NT2/D1 (cell line): Measurements from ENCODE around the gene RPL37.
"Not testable (repeated sequence)": the region's sequence is repeated elsewhere in the genome, so short reads cannot be mapped to it uniquely, and the experiment has no call there.

Experiments
- DNase-seq: peaks from one replicate; pipeline ENCODE4 v3.0.0-alpha.2; 2011; ENCODE audit warnings: low read depth, low spot score
- H3K27me3 ChIP-seq: 2 replicates; pipeline ENCODE4 v1.6.0; 2011; ENCODE audit warnings: mild to moderate bottlenecking; ENCODE audit not compliant: insufficient read length, insufficient read depth
- H3K36me3 ChIP-seq: 2 replicates; pipeline ENCODE4 v1.6.1; 2011; ENCODE audit warnings: mild to moderate bottlenecking, low read length, mixed read lengths; ENCODE audit not compliant: insufficient read depth, insufficient read length
- H3K4me1 ChIP-seq: 2 replicates; pipeline ENCODE4 v1.5.1; 2011; ENCODE audit not compliant: insufficient read depth, insufficient read length
- H3K4me3 ChIP-seq: 2 replicates; pipeline ENCODE4 v1.5.1; 2011; ENCODE audit warnings: low read depth; ENCODE audit not compliant: insufficient read length
- H3K9ac ChIP-seq: 2 replicates; pipeline ENCODE4 v1.6.0; 2011; ENCODE audit warnings: low read depth; ENCODE audit not compliant: insufficient read length
- H3K9me3 ChIP-seq: 2 replicates; pipeline ENCODE4 v1.5.1; 2011; ENCODE audit warnings: mild to moderate bottlenecking, low read length; ENCODE audit not compliant: insufficient read depth
- SUZ12 ChIP-seq: IDR thresholded peaks from 2 replicates; pipeline ENCODE4 v1.6.1; 2011; ENCODE audit not compliant: insufficient read length, insufficient read depth; ENCODE audit errors: extremely low read depth
- YY1 ChIP-seq: IDR thresholded peaks from 2 replicates; pipeline ENCODE4 v1.6.1; 2011; ENCODE audit not compliant: insufficient read length, insufficient read depth
- ZNF274 ChIP-seq: IDR thresholded peaks from 2 replicates; pipeline ENCODE4 v1.6.1; 2011; ENCODE audit warnings: mild to moderate bottlenecking, low read depth, low read length

Gene RPL37

GRCh38 chr5:40873286-40873880 is 38.4 kb upstream of the RPL37 start:
- H3K4me1 ChIP-seq: no peaks in the 10 kb centered on the region
- H3K9ac ChIP-seq: no peak overlapping the region
- DNase-seq: no peak
- H3K27me3 ChIP-seq: no peaks in the 10 kb centered on the region
- TF ChIP-seq YY1 (no peak), ZNF274 (no peak), SUZ12 (no peak)
- no peaks in the 10 kb centered on the region for H3K36me3 ChIP-seq
- no peak overlapping the region for H3K4me3 ChIP-seq
- H3K9me3 ChIP-seq: peaks cover 12% of the 10 kb centered on the region; the same call in 1 of the 2 replicates

GRCh38 chr5:40872253-40872652 is 37.2 kb upstream of the RPL37 start:
- not testable (repeated sequence) for H3K27me3 ChIP-seq, H3K9ac ChIP-seq, H3K4me1 ChIP-seq, H3K4me3 ChIP-seq, DNase-seq, H3K9me3 ChIP-seq, H3K36me3 ChIP-seq

GRCh38 chr5:40871177-40871576 is 36.2 kb upstream of the RPL37 start:
- no peak for DNase-seq
- no peaks in the 10 kb centered on the region for H3K27me3 ChIP-seq
- H3K4me3 ChIP-seq: no peak overlapping the region
- H3K9ac ChIP-seq: no peak overlapping the region
- no peaks in the 10 kb centered on the region for H3K4me1 ChIP-seq
- TF ChIP-seq YY1 (no peak), ZNF274 (no peak), SUZ12 (no peak)
- H3K9me3 ChIP-seq: no peaks in the 10 kb centered on the region
- H3K36me3 ChIP-seq: no peaks in the 10 kb centered on the region

DNA sequence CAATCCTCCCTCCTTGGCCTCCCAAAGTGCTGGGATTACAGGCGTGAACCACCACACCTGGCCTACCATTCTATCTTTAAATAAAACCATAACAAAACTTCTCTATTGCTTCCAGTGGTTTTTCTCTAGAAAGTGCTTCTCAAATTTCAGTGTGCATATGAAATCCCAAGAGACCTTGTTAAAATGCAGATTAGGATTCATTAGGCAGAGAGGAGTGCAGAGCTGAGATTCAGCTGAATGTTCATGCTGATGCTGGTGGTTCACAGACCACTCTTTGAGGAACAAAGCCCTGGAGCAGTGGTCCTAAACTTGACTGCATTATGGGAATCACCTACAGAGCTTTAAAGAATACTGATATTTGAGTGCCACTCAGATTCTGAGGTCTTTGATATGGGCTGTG is 34.4 kb upstream of the RPL37 start:
- DNase-seq: no peak
- no peaks in the 10 kb centered on the region for H3K9me3 ChIP-seq
- H3K27me3 ChIP-seq: no peaks in the 10 kb centered on the region
- no peak for TF ChIP-seq ZNF274
- no peak for TF ChIP-seq SUZ12
- TF ChIP-seq YY1: no peak
- H3K4me1 ChIP-seq: no peaks in the 10 kb centered on the region
- H3K4me3 ChIP-seq: no peak overlapping the region
- no peaks in the 10 kb centered on the region for H3K36me3 ChIP-seq
- H3K9ac ChIP-seq: no peak overlapping the region

GRCh38 chr5:40866844-40867243 is 31.8 kb upstream of the RPL37 start:
- Histone ChIP-seq H3K9me3 (0 out of 2 replicates have a peak, but pooled peaks cover 4% of the 10 kb centered on the region), H3K27me3 (no peaks in the 10 kb centered on the region), H3K4me1 (no peaks in the 10 kb centered on the region), H3K36me3 (no peaks in the 10 kb centered on the region), H3K9ac (no peak overlapping the region), H3K4me3 (no peak overlapping the region)
- no peak for DNase-seq
- TF ChIP-seq ZNF274 (no peak), SUZ12 (no peak), YY1 (no peak)

DNA sequence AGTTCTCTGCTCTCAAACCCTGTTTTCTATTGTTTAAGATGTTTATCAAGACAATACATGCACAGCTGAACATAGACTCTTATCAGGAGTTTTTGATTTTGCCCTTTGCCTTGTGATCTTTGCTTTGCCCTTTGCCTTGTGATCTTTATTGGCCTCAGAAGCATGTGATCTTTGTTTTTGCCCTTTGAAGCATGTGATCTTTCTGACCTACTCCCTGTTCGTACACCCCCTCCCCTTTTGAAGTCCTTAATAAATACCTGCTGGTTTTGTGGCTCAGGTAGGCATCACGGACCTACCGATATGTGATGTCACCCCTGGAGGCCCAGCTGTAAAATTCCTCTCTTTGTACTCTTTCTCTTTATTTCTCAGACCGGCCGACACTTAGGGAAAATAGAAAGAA is 30.0 kb upstream of the RPL37 start:
- H3K27me3 ChIP-seq, H3K4me1 ChIP-seq, H3K4me3 ChIP-seq, H3K36me3 ChIP-seq, H3K9me3 ChIP-seq, H3K9ac ChIP-seq, DNase-seq: not testable (repeated sequence)

- H3K9me3 ChIP-seq: 0 out of 2 replicates have a peak, but pooled peaks cover 4% of the 10 kb centered on the region
- H3K36me3 ChIP-seq: no peaks in the 10 kb centered on the region
- DNase-seq: no peak
- H3K9ac ChIP-seq: no peak overlapping the region
- no peaks in the 10 kb centered on the region for H3K27me3 ChIP-seq
- TF ChIP-seq SUZ12: no peak
- no peak for TF ChIP-seq YY1
- no peak for TF ChIP-seq ZNF274
- H3K4me1 ChIP-seq: no peaks in the 10 kb centered on the region
- H3K4me3 ChIP-seq: no peak overlapping the region
Measured at GRCh38 chr5:40860711-40861110, 25.7 kb upstream of the RPL37 start.

GRCh38 chr5:40853632-40854192 is 18.7 kb upstream of the RPL37 start:
- Histone ChIP-seq H3K36me3 (no peaks in the 10 kb centered on the region), H3K9me3 (no peaks in the 10 kb centered on the region), H3K4me1 (no peaks in the 10 kb centered on the region), H3K9ac (no peak overlapping the region), H3K27me3 (no peaks in the 10 kb centered on the region), H3K4me3 (no peak overlapping the region)
- DNase-seq: no peak
- TF ChIP-seq ZNF274: no peak
- no peak for TF ChIP-seq YY1
- no peak for TF ChIP-seq SUZ12
